K562 (cell line): ENCODE results near the gene TMC8. TPM values are rescaled to one million over a fixed set of nuclear protein-coding genes. Genes with fewer than 3 reads are reported as not detected.

Experiments used
- BDP1 ChIP-seq: IDR thresholded peaks from 3 replicates; pipeline ENCODE4 v1.6.1; 2011; ENCODE audit not compliant: insufficient read length, insufficient read depth
- C11orf30 ChIP-seq: fragments of 450-650 bp; IDR thresholded peaks from 2 replicates; pipeline ENCODE4 v1.6.1; 2016; ENCODE audit warnings: low read depth, mild to moderate bottlenecking
- EP300 ChIP-seq: IDR thresholded peaks from 2 replicates; pipeline ENCODE4 v1.6.1; 2012; ENCODE audit warnings: low read length, improper control_type of control experiment
- ETS2 ChIP-seq: IDR thresholded peaks from 2 replicates; pipeline ENCODE4 v1.6.1; 2016; ENCODE audit warnings: borderline replicate concordance, missing genetic modification characterization, mild to moderate bottlenecking, moderate library complexity, missing compliant biosample characterization; ENCODE audit not compliant: poor library complexity, severe bottlenecking
- EWSR1 ChIP-seq: fragments of 450-650 bp; IDR thresholded peaks from 2 replicates; pipeline ENCODE4 v1.6.1; 2018; ENCODE audit warnings: borderline replicate concordance, mild to moderate bottlenecking, low read depth, moderate library complexity; ENCODE audit not compliant: partially characterized antibody
- MTF1 ChIP-seq: fragments of 250-450 bp; sonication (Bioruptor Pico); IDR thresholded peaks from 2 replicates; pipeline ENCODE4 v1.9.0; 2021; ENCODE audit warnings: moderate library complexity, mild to moderate bottlenecking, inconsistent platforms, borderline replicate concordance
- NCOA4 ChIP-seq: fragments of 450-650 bp; IDR thresholded peaks from 2 replicates; pipeline ENCODE4 v1.6.1; 2018; ENCODE audit warnings: mild to moderate bottlenecking; ENCODE audit not compliant: partially characterized antibody
- SNRNP70 ChIP-seq: fragments of 200-400 bp; formaldehyde crosslinking; optimal IDR thresholded peaks from 2 replicates; pipeline ENCODE3; 2017; ENCODE audit warnings: low read depth, low read length
- TRIM24 ChIP-seq, 2 experiments: fragments of 450-650 bp; IDR thresholded peaks; 2 replicates each; pipeline ENCODE4 v1.6.1; 2016
- ZC3H11A ChIP-seq: IDR thresholded peaks from 2 replicates; pipeline ENCODE4 v1.6.1; 2012; ENCODE audit warnings: low read depth, low read length, improper control_type of control experiment
- ZNF224 ChIP-seq: sonication (generic); formaldehyde crosslinking; IDR thresholded peaks from 2 replicates; pipeline ENCODE4 v1.8.0; 2022; ENCODE audit warnings: mild to moderate bottlenecking, missing genetic modification reagents
- polyA plus RNA-seq, 8 experiments: library from polyadenylated mRNA; depleted of rRNA in 4 of 8; stranded (reverse) in 5 of 8; unstranded in 3 of 8; fragments of >200 nt; fragmentation: Nextera tagmentation in 2 of 8; fragmentation: Illumina TruSeq in 1 of 8; extraction: Ambion mirVana in 2 of 8; extraction: Trizol in 1 of 8; gene quantifications; 2 replicates each; pipeline versions ENCODE4 v1.2.1 to v1.2.3, GENCODE V29; 2011 to 2014; ENCODE audit warnings: inconsistent platforms in 1 of 8, missing spikeins in 1 of 8
- total RNA-seq, 7 experiments: library from RNA; depleted of rRNA in 6 of 7; stranded (reverse); fragments of >200 nt in 6 of 7; fragmentation: Illumina TruSeq in 2 of 7; extraction: Trizol in 2 of 7; gene quantifications; 2 replicates each; pipeline versions ENCODE4 v1.2.1 to v1.2.3, GENCODE V29; 2011 to 2021; ENCODE audit warnings: low replicate concordance in 1 of 7
- TF ChIP-seq, protein P1 (sequence below): sonication (generic); formaldehyde crosslinking; IDR thresholded peaks from 2 replicates; pipeline ENCODE4 v1.8.0; 2022; ENCODE audit warnings: mild to moderate bottlenecking, missing genetic modification reagents, borderline replicate concordance
- TF ChIP-seq, protein P2 (sequence below), 2 experiments: IDR thresholded peaks; 2 replicates each; pipeline ENCODE4 v1.6.1; 2011; ENCODE audit warnings: borderline replicate concordance in 1 of 2, control low read depth in 1 of 2, low read depth in 1 of 2, low read length in 1 of 2, mild to moderate bottlenecking in 1 of 2, mixed read lengths in 1 of 2, moderate library complexity in 1 of 2; ENCODE audit not compliant: insufficient read depth in 1 of 2, insufficient read length in 1 of 2, poor library complexity in 1 of 2, severe bottlenecking in 1 of 2; ENCODE audit errors: extremely low read depth in 1 of 2
- TF ChIP-seq, protein P3 (sequence below), 3 experiments: fragments of 200-800 bp in 1 of 3; sonication (Bioruptor generic) in 1 of 3; sonication (generic) in 1 of 3; formaldehyde crosslinking in 1 of 3; IDR thresholded peaks; 2 replicates each; pipeline versions ENCODE4 v1.6.1 to v1.8.0; 2016 to 2022; ENCODE audit warnings: mild to moderate bottlenecking in 2 of 3, missing compliant biosample characterization in 2 of 3, missing genetic modification characterization in 2 of 3, missing genetic modification reagents in 1 of 3
- TF ChIP-seq, protein P4 (sequence below): fragments of 450-650 bp; formaldehyde crosslinking; IDR thresholded peaks from 2 replicates; pipeline ENCODE4 v1.4.0; 2020; ENCODE audit warnings: mild to moderate bottlenecking
- TF ChIP-seq, protein P5 (sequence below): fragments of 200-800 bp; sonication (Bioruptor generic); IDR thresholded peaks from 2 replicates; pipeline ENCODE4 v1.6.1; 2017; ENCODE audit warnings: missing genetic modification characterization, missing compliant biosample characterization

The TMC8 gene
- total and polyA plus RNA-seq, 9 of the 15 experiments (the other 6 are each of a cell fraction or from before 2014, with no cell fraction given): 0.13 to 10.9 (median 2.8) TPM

DNA sequence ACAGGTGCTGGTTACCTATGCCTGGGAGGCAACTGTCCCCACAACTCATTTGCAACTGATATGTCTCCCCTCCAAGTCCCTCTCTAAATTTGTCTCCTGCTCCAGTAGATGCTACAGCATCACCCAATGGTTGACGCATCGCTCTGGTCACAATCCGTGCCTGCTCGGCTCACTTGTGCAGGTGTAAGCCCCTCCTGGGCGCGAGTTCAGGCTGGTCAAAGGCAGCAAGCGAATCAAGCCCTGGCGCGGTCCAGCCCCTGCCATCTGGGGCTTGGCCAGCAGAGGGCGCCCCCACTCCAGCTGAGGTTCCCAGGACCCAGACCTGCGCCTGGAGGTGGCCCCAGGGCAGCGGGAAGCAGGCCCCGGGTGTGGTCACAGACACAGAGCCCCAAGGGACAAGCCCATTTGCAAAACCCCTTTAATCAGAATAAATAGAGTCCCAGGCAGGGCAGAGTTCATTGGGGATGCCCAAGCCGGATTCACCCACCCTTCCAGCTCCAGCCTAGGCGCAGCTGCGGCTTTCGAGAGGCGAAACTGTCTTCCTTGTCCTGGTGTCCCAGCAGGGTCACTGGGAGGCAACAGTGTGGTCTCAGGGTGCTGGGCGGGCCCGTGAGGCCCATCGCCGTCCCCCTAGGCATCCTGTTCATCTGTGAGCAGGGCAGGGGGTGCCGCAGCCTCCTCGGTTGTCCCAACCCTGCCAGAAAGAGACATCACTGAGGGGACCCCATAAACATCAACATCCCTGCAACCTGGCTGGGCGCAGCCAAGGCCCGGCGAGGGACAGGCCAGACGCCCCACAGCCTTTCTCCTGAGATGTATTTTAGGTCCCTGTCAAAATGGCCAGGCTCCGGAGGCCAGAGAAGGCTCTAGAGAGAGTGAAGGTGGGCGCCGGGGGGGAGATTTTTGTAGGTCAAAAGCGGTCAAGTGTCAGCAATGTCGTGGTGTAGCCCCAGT is 17.8 kb upstream of the TMC8 start (continued):
- TF ChIP-seq, protein P1, sequence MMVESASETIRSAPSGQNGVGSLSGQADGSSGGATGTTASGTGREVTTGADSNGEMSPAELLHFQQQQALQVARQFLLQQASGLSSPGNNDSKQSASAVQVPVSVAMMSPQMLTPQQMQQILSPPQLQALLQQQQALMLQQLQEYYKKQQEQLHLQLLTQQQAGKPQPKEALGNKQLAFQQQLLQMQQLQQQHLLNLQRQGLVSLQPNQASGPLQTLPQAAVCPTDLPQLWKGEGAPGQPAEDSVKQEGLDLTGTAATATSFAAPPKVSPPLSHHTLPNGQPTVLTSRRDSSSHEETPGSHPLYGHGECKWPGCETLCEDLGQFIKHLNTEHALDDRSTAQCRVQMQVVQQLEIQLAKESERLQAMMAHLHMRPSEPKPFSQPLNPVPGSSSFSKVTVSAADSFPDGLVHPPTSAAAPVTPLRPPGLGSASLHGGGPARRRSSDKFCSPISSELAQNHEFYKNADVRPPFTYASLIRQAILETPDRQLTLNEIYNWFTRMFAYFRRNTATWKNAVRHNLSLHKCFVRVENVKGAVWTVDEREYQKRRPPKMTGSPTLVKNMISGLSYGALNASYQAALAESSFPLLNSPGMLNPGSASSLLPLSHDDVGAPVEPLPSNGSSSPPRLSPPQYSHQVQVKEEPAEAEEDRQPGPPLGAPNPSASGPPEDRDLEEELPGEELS (CRISPR knock-in tag): no peak
- TF ChIP-seq NCOA4 (no peak), ZC3H11A (no peak), BDP1 (no peak), TRIM24 (IDR thresholded peaks at IDR 0.05) (no peak), ZNF224 (CRISPR knock-in tag) (no peak), MTF1 (CRISPR knock-in tag) (no peak), SNRNP70 (no peak), EWSR1 (no peak), ETS2 (tag) (no peak), EP300 (no peak), C11orf30 (no peak)
- TF ChIP-seq, protein P2, sequence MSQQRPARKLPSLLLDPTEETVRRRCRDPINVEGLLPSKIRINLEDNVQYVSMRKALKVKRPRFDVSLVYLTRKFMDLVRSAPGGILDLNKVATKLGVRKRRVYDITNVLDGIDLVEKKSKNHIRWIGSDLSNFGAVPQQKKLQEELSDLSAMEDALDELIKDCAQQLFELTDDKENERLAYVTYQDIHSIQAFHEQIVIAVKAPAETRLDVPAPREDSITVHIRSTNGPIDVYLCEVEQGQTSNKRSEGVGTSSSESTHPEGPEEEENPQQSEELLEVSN (IDR thresholded peaks at IDR 0.05; ENCODE audit: borderline replicate concordance in 1 of 2, extremely low read depth in 1 of 2, insufficient read depth in 1 of 2, insufficient read length in 1 of 2, low read depth in 1 of 2, low read length in 1 of 2, poor library complexity in 1 of 2, severe bottlenecking in 1 of 2): peak in 1 of 2 experiments; percentile 14
- TF ChIP-seq, protein P3, sequence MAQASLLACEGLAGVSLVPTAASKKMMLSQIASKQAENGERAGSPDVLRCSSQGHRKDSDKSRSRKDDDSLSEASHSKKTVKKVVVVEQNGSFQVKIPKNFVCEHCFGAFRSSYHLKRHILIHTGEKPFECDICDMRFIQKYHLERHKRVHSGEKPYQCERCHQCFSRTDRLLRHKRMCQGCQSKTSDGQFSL (CRISPR knock-in tag; IDR thresholded peaks at IDR 0.05): 0 out of 2 replicates have a peak, but pooled peaks have one; percentile 26
- TF ChIP-seq, protein P3 (tag; IDR thresholded peaks at IDR 0.05): no peak
- TF ChIP-seq, protein P4, sequence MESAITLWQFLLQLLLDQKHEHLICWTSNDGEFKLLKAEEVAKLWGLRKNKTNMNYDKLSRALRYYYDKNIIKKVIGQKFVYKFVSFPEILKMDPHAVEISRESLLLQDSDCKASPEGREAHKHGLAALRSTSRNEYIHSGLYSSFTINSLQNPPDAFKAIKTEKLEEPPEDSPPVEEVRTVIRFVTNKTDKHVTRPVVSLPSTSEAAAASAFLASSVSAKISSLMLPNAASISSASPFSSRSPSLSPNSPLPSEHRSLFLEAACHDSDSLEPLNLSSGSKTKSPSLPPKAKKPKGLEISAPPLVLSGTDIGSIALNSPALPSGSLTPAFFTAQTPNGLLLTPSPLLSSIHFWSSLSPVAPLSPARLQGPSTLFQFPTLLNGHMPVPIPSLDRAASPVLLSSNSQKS: no peak
- TF ChIP-seq, protein P5, sequence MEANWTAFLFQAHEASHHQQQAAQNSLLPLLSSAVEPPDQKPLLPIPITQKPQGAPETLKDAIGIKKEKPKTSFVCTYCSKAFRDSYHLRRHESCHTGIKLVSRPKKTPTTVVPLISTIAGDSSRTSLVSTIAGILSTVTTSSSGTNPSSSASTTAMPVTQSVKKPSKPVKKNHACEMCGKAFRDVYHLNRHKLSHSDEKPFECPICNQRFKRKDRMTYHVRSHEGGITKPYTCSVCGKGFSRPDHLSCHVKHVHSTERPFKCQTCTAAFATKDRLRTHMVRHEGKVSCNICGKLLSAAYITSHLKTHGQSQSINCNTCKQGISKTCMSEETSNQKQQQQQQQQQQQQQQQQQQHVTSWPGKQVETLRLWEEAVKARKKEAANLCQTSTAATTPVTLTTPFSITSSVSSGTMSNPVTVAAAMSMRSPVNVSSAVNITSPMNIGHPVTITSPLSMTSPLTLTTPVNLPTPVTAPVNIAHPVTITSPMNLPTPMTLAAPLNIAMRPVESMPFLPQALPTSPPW (CRISPR knock-in tag): no peak
